Neural crest cell (in vitro differentiated cells): ENCODE results near the gene KLHL33. TPM values are rescaled to one million over a fixed set of nuclear protein-coding genes. Genes with fewer than 3 reads are reported as not detected.

Experiments used
- DNase-seq: peaks from one replicate; pipeline ENCODE4 v3.0.0; 2021; ENCODE audit warnings: low read depth, mixed read lengths, low spot score
- H3K27ac Mint-ChIP-seq: one replicate; pipeline ENCODE4 v1.8.0; 2021; ENCODE audit warnings: mild to moderate bottlenecking, mixed read lengths; ENCODE audit not compliant: unreplicated experiment
- H3K27me3 Mint-ChIP-seq: 2 replicates; pipeline ENCODE4 v1.8.0; 2021; ENCODE audit warnings: low read depth, mild to moderate bottlenecking, mixed read lengths
- H3K36me3 Mint-ChIP-seq: 2 replicates; pipeline ENCODE4 v1.8.0; 2021; ENCODE audit warnings: low read depth, mild to moderate bottlenecking, mixed read lengths
- H3K4me1 Mint-ChIP-seq: 2 replicates; pipeline ENCODE4 v1.8.0; 2021; ENCODE audit warnings: mixed read lengths
- H3K4me3 Mint-ChIP-seq: one replicate; pipeline ENCODE4 v1.8.0; 2021; ENCODE audit warnings: mild to moderate bottlenecking, mixed read lengths
- H3K9me3 Mint-ChIP-seq: 2 replicates; pipeline ENCODE4 v1.8.0; 2021; ENCODE audit warnings: mixed read lengths
- CTCF ChIP-seq: fragments of 200-600 bp; sonication (generic); conservative IDR thresholded peaks from 2 replicates; pipeline ENCODE4 v1.5.0; 2021; ENCODE audit warnings: antibody characterized with exemption, mild to moderate bottlenecking
- total RNA-seq: library from RNA; stranded (reverse); gene quantifications from 2 replicates; pipeline ENCODE4 v1.2.1, GENCODE V29; 2021

Gene KLHL33
- total RNA-seq, 1 donor from 2014 or later: 0.07 TPM

DNA sequence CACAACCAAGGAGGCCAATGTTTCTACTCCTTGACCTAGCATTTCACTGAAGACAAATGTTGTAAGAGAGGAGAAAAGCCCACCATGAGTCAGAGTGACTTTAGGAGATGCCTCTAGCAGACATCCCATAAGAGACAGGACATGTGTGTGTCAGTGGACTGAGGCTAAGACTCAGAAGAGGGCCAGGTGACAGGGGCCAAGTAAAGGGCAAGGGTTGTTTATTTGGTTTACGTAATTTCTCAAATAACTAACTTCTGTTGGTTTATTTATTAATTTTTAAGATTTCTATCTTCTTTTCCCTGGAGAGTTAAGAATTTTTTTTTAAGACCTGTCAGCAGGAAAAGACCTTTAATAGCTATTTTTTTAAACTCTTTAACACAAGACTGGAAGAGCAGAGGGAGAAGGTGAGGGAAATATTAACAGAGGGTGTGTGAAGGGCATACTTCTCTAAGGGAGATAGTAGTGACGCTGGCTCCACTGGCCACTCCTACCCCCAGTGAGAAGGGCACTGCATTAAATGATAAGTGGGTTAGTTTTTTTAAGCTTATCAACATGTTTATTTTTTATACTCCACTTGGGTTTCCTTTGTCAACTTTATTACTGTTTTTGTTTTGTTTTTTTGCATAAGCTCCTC lies 36.7 kb upstream of the KLHL33 start:
- peak overlapping the region; percentile 72 for H3K4me3 Mint-ChIP-seq
- DNase-seq: no peak
- TF ChIP-seq CTCF: no peak
- no peak overlapping the region for H3K27ac Mint-ChIP-seq
- peaks cover 22% of the 10 kb centered on the region for H3K36me3 Mint-ChIP-seq
- H3K4me1 Mint-ChIP-seq: peaks cover 28% of the 10 kb centered on the region
- no peaks in the 10 kb centered on the region for H3K27me3 Mint-ChIP-seq
- H3K9me3 Mint-ChIP-seq: no peaks in the 10 kb centered on the region

DNA sequence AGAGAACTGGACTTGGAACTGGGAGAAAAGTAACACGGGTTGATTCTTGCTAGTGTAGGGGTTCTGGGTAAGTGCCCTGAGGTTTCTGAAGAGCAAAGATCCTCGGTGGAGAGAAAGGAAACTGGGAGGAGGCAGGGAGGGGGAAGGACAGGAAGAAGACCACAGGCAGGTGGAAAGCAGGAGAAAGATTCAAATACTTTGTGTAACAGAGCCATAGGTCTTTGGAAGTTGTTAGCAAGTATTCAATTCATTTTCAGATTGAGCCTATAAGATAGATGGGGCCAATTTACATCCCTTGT lies 34.6 kb upstream of the KLHL33 start:
- Mint-ChIP-seq H3K4me1 (peaks cover 28% of the 10 kb centered on the region), H3K36me3 (peaks cover 20% of the 10 kb centered on the region), H3K9me3 (no peaks in the 10 kb centered on the region), H3K27ac (no peak overlapping the region), H3K4me3 (peak overlapping the region; percentile 97), H3K27me3 (peaks cover 4% of the 10 kb centered on the region)
- TF ChIP-seq CTCF: no peak
- no peak for DNase-seq

GRCh38 chr14:20469890-20470602 lies 34.1 kb upstream of the KLHL33 start:
- TF ChIP-seq CTCF: no peak
- Mint-ChIP-seq H3K4me1 (peaks cover 28% of the 10 kb centered on the region), H3K27me3 (peaks cover 7% of the 10 kb centered on the region), H3K9me3 (no peaks in the 10 kb centered on the region), H3K4me3 (peak overlapping the region; percentile 97), H3K27ac (peak overlapping the region; percentile 98), H3K36me3 (peaks cover 19% of the 10 kb centered on the region)
- no peak for DNase-seq

- Mint-ChIP-seq H3K9me3 (no peaks in the 10 kb centered on the region), H3K27me3 (peaks cover 11% of the 10 kb centered on the region), H3K36me3 (peaks cover 13% of the 10 kb centered on the region), H3K27ac (peak within 1 kb of the TSS; percentile 98), H3K4me1 (peaks cover 28% of the 10 kb centered on the region), H3K4me3 (peak within 1 kb of the TSS; percentile 97)
- DNase-seq: peak; percentile 79
- TF ChIP-seq CTCF: no peak
Measured at GRCh38 chr14:20469242-20469889, 33.4 kb upstream of the KLHL33 start, which contains the start of gene PNP. Gene PNP (plus strand): TSS chr14:20469406. CDS start chr14:20469525, 119 bp downstream.

DNA sequence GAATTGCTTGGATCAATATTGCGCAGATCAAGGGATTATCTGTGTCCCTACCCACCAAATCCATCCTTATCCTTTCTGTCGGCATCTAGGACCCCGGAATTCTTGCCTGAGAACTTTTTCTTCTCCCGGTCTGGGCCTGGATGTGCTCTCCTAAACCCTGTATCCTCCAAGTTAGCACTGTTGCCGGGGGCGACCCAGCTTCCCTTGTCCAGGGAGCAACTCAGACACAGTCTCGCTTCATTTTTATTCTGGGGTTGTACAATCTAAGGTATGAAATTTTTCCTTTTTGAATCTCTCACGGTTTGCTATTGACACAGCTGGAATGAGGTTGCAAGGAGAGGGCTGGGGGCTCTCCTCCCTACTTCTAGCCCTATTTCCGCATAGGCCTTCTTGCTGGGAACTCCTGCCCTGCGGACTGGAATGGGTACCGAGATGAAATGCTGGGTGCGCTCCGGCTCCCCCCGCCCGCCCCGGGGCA lies 32.8 kb upstream of the KLHL33 start:
- peak overlapping the region; percentile 98 for H3K27ac Mint-ChIP-seq

More for the DNA sequence above, 32.8 kb upstream of the KLHL33 start:
- H3K36me3 Mint-ChIP-seq: peaks cover 8% of the 10 kb centered on the region
- no peaks in the 10 kb centered on the region for H3K9me3 Mint-ChIP-seq
- H3K4me1 Mint-ChIP-seq: peaks cover 28% of the 10 kb centered on the region
- H3K27me3 Mint-ChIP-seq: peaks cover 11% of the 10 kb centered on the region
- no peak for DNase-seq
- no peak for TF ChIP-seq CTCF
- H3K4me3 Mint-ChIP-seq: peak overlapping the region; percentile 97
